NT2/D1 (cell line): ENCODE data around the gene CHN1.

Experiments used
- SUZ12 ChIP-seq: IDR thresholded peaks from 2 replicates; pipeline ENCODE4 v1.6.1; 2011; ENCODE audit not compliant: insufficient read length, insufficient read depth; ENCODE audit errors: extremely low read depth
- YY1 ChIP-seq: IDR thresholded peaks from 2 replicates; pipeline ENCODE4 v1.6.1; 2011; ENCODE audit not compliant: insufficient read length, insufficient read depth
- ZNF274 ChIP-seq: IDR thresholded peaks from 2 replicates; pipeline ENCODE4 v1.6.1; 2011; ENCODE audit warnings: mild to moderate bottlenecking, low read depth, low read length

DNA sequence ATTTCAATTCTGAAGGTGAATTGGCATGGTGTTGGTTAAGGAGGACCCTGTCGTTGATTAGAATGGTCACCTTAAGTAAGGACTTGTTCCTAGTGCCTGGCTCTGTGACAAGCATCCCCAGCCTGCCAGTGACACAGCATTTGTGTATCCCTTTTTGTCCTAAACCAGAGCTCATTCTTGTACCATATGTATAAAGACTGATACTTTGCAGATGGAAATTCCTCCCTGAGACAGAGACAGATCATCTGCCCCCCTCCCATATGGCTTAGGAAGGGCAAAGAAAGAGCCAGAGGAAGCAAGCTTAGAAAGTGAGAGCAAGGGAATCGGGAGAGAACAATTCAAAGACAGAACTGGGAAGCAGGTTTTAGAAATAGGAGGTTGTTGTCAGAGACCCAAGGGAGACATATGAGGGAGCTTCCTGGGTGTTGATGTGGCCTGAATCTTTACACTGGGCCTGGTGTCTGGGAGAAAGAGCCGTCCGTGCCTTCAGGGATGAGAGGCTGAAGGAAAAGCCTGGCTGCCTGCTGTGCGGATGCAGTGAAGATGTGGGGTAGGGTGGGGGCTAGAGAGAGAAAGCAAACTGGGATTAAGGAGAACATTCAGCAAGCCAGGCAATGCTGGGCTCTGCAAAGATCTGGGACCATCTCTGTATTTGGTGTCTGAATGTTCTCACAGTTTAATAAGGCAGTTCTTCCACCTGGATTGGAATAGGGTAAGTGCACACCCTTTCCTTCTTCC is 227.7 kb downstream of the CHN1 start:
- TF ChIP-seq SUZ12: no peak
- TF ChIP-seq ZNF274: no peak
- no peak for TF ChIP-seq YY1
